Activated CD4-positive, alpha-beta memory T cell treated with anti-CD3 and anti-CD28 coated beads for 36 hours (primary cell): ENCODE results near the gene PLXNB3. TPM values are rescaled to one million over a fixed set of nuclear protein-coding genes. Genes with fewer than 3 reads are reported as not detected.

ENCODE experiments used
- CTCF ChIA-PET: fragments of 350-600 bp; sonication (Branson Sonifier 250); formaldehyde crosslinking; loops from one replicate; lab custom pipeline; 2021; ENCODE audit warnings: antibody characterized with exemption, inconsistent platforms; lab: Charles Lee
- POLR2A ChIA-PET: fragments of 350-600 bp; sonication (Branson Sonifier 250); formaldehyde crosslinking; loops from one replicate; lab custom pipeline; 2021; ENCODE audit warnings: antibody characterized with exemption; lab: Charles Lee
- DNase-seq: peaks from one replicate; pipeline ENCODE4 v3.0.0-alpha.2; 2020
- H3K27ac Mint-ChIP-seq: one replicate; pipeline ENCODE4 v1.8.0; 2021; ENCODE audit warnings: mixed read lengths
- H3K27me3 Mint-ChIP-seq: one replicate; pipeline ENCODE4 v1.8.0; 2021; ENCODE audit warnings: mixed read lengths
- H3K36me3 Mint-ChIP-seq: one replicate; pipeline ENCODE4 v1.8.0; 2021; ENCODE audit warnings: mixed read lengths
- H3K4me1 Mint-ChIP-seq: one replicate; pipeline ENCODE4 v1.8.0; 2021; ENCODE audit warnings: low read depth, mixed read lengths
- H3K4me3 Mint-ChIP-seq: one replicate; pipeline ENCODE4 v1.8.0; 2021; ENCODE audit warnings: mild to moderate bottlenecking, mixed read lengths
- H3K9me3 Mint-ChIP-seq: one replicate; pipeline ENCODE4 v1.8.0; 2021; ENCODE audit warnings: mixed read lengths
- intact Hi-C: fragments of 100-400 bp; cut with micrococcal nuclease; formaldehyde crosslinking; loops from one replicate; pipeline ENCODE4 v1.15.1; 2023
- total RNA-seq, 2 experiments: library from RNA; stranded (reverse); gene quantifications; one replicate each; pipeline ENCODE4 v1.2.3, GENCODE V29; 2021

PLXNB3 gene
- total RNA-seq, 2 experiments from 2014 or later: 0.29 to 0.69 TPM

GRCh38 chrX:153794018-153794896, 30.2 kb downstream of the PLXNB3 start, which contains the start of the genes IDH3G and SSR4:
Gene IDH3G, minus strand, starts transcription at chrX:153794375. Its CDS starts 49 bp downstream, at chrX:153794326.
Gene SSR4, plus strand, starts transcription at chrX:153794668. Its CDS starts 20 bp downstream, at chrX:153794688.
- H3K4me1 Mint-ChIP-seq: peaks cover 18% of the 10 kb centered on the region
- no peaks in the 10 kb centered on the region for H3K27me3 Mint-ChIP-seq
- ChIA-PET CTCF (interaction anchor here (0.8 to 1.3 kb wide), 7 partner anchors 28 to 153 kb away, joined by 3 to 6 read pairs (median 3); partner anchors contain the start of genes ARHGAP4 and SLC6A8), POLR2A (interaction anchor here (0.9 to 1.6 kb wide), 4 partner anchors 12 to 131 kb away, joined by 3 to 17 read pairs (median 4); partner anchors contain the start of gene ARHGAP4)
- peak within 1 kb of the TSS; percentile 90 for H3K4me3 Mint-ChIP-seq
- peak; percentile 95 for DNase-seq
- H3K27ac Mint-ChIP-seq: peak within 1 kb of the TSS; percentile 80
- intact Hi-C loops: loop anchor here (1.0 to 10.0 kb wide), 6 partner anchors 69 to 643 kb away; partner anchors contain the start of genes ABCD1, BCAP31, GDI1 and HAUS7
- peaks cover 5% of the 10 kb centered on the region for H3K36me3 Mint-ChIP-seq
- H3K9me3 Mint-ChIP-seq: no peaks in the 10 kb centered on the region

DNA sequence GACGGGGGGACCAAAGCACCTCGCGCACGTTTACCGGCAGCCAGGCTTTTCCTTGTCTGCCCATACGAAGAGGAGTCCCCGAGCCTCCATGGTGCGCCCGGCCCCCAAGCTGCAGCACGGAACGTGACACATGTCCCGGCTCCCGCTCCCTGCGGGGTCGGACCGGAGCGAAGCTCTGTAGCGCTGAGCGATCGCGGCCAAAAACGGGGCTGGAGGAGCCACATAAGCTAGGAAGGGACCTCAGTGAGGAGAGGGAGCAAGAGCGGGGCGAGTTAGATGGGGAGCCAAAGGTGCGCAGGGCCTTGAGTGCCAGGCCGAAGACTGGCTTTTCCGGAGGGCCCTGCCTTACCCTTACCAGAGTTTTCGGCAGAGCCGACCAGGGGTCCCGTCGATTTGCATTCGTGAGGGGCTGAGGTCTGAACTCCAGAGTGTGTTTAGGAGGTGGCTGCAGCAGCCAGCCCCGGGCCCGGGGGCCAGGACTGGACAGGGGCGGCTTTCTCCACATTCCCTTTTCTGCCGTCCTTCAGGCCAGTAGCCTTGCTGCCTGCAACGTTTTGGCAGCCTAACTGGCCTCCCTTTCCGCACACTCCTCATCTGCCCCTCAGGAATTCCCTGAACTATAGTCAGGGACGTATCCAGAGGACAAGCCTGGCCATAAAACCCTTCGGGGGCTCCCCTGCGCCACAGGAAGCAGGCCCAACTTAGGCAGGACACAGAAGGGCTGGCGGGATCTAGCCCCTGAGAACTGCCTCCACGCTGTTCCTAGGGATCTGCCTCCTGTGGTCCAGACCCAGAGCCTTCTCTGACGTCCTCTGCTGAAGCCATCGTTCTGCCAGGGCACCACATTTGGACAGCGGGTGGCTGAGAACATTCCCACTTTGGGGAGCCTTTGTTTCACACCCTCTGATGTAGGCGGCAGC, 31.1 kb downstream of the PLXNB3 start:
- H3K27ac Mint-ChIP-seq: peak overlapping the region; percentile 65
- POLR2A ChIA-PET: interaction anchor here (0.9 to 1.6 kb wide), 4 partner anchors 13 to 130 kb away, joined by 3 to 17 read pairs (median 4); partner anchors contain the start of gene ARHGAP4
- H3K36me3 Mint-ChIP-seq: peaks cover 5% of the 10 kb centered on the region
- intact Hi-C loops: loop anchor here (1.0 to 10.0 kb wide), 6 partner anchors 70 to 642 kb away; partner anchors contain the start of genes ABCD1, BCAP31, GDI1 and HAUS7
- H3K27me3 Mint-ChIP-seq: no peaks in the 10 kb centered on the region
- H3K4me1 Mint-ChIP-seq: peaks cover 18% of the 10 kb centered on the region
- CTCF ChIA-PET: interaction anchor here (0.8 to 1.2 kb wide), 6 partner anchors 29 to 152 kb away, joined by 3 to 6 read pairs (median 3); partner anchors contain the start of genes ARHGAP4 and SLC6A8
- H3K9me3 Mint-ChIP-seq: no peaks in the 10 kb centered on the region
- DNase-seq: peak; percentile 38
- H3K4me3 Mint-ChIP-seq: peak overlapping the region; percentile 90

DNA sequence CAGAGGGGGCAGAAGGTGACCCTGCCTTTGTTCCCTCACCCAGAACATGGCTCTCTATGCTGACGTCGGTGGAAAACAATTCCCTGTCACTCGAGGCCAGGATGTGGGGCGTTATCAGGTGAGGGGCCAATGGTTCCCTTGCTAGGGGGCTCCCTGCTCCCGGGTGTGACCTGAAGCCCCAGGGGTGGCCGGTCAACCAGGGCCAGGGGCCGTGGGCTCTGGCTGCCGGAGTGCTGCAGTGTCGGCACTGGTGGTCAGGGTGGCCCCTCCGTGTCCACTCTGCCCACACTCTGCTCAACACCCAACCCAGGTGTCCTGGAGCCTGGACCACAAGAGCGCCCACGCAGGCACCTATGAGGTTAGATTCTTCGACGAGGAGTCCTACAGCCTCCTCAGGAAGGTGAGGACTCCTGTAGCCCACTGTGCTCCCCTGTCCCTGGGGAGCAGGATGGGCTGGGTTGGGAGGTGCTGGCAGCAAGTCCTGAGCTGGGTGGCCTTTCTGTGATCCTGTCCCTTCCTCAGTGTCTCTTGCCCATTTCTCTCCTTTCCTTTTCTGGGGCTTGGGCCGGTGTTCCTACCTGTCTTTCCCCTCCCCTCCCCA, 33.5 kb downstream of the PLXNB3 start:
- no peaks in the 10 kb centered on the region for H3K9me3 Mint-ChIP-seq
- no peaks in the 10 kb centered on the region for H3K27me3 Mint-ChIP-seq
- H3K27ac Mint-ChIP-seq: no peak overlapping the region
- peaks cover 5% of the 10 kb centered on the region for H3K36me3 Mint-ChIP-seq
- H3K4me3 Mint-ChIP-seq: no peak overlapping the region
- no peak for DNase-seq
- intact Hi-C loops: loop anchor here (10.0 kb wide), 3 partner anchors 73 to 323 kb away; partner anchors contain the start of genes ABCD1, BCAP31, HAUS7 and L1CAM
- ChIA-PET CTCF (interaction anchor here (0.6 kb wide), 1 partner anchor 510 kb away, joined by 3 read pairs; no protein-coding TSS in a partner anchor), POLR2A (no interaction called here)
- peaks cover 18% of the 10 kb centered on the region for H3K4me1 Mint-ChIP-seq

DNA sequence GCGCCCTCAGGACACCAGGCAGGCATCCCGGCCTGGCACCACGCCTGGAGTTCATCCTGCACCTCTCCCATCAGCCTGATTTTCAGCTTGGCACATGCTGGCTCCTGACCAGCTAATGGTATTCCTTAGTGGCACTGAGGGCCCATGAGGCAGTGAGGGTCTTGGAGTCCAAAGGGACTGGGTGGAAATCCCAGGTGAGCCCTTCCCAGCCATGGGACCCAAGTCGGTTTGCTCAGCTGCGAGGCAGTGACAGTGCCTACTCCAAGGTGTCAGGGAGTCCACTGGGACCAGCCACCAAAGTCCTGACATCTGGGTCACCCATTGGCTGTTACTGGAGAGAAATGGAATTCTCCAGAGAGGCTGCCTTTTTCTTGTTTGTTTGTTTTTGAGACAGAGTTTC, 35.3 kb downstream of the PLXNB3 start:
- peaks cover 11% of the 10 kb centered on the region for H3K4me1 Mint-ChIP-seq
- DNase-seq: no peak
- peaks cover 5% of the 10 kb centered on the region for H3K36me3 Mint-ChIP-seq
- no peak overlapping the region for H3K4me3 Mint-ChIP-seq
- H3K27me3 Mint-ChIP-seq: no peaks in the 10 kb centered on the region
- no peak overlapping the region for H3K27ac Mint-ChIP-seq
- ChIA-PET CTCF (no interaction called here), POLR2A (no interaction called here)
- intact Hi-C loops: loop anchor here (10.0 kb wide), 3 partner anchors 75 to 325 kb away; partner anchors contain the start of genes ABCD1, BCAP31, HAUS7 and L1CAM
- H3K9me3 Mint-ChIP-seq: no peaks in the 10 kb centered on the region

GRCh38 chrX:153800177-153800722, 36.2 kb downstream of the PLXNB3 start:
- Mint-ChIP-seq H3K27ac (no peak overlapping the region), H3K36me3 (peaks cover 5% of the 10 kb centered on the region), H3K9me3 (no peaks in the 10 kb centered on the region), H3K4me1 (peaks cover 11% of the 10 kb centered on the region), H3K4me3 (no peak overlapping the region), H3K27me3 (no peaks in the 10 kb centered on the region)
- intact Hi-C loops: no loop called here
- DNase-seq: no peak
- ChIA-PET POLR2A (no interaction called here), CTCF (no interaction called here)

DNA sequence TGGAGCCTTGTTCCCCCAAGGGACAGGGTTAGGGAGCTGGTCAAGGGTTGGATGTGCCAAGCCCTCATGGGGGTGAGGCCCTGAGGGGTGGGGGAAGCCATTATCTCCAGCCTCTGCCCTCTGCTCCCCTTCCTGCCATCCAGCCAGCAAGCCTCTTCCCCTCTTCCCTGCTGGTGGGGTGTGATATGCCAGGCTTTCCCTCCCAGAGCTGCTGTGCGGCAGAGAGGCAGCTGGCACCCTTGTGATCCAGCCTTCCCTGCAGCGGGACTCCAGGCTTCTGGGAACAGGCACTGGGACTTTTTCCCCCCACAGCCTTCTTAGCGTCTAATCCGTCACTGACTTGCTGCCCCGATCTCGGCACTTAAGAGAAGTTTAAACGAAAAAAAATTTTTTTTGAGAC, 36.7 kb downstream of the PLXNB3 start:
- Mint-ChIP-seq H3K27me3 (no peaks in the 10 kb centered on the region), H3K4me3 (no peak overlapping the region), H3K9me3 (no peaks in the 10 kb centered on the region), H3K4me1 (peaks cover 11% of the 10 kb centered on the region), H3K36me3 (peaks cover 5% of the 10 kb centered on the region), H3K27ac (no peak overlapping the region)
- intact Hi-C loops: no loop called here
- POLR2A ChIA-PET: no interaction called here
- CTCF ChIA-PET: no interaction called here
- no peak for DNase-seq

DNA sequence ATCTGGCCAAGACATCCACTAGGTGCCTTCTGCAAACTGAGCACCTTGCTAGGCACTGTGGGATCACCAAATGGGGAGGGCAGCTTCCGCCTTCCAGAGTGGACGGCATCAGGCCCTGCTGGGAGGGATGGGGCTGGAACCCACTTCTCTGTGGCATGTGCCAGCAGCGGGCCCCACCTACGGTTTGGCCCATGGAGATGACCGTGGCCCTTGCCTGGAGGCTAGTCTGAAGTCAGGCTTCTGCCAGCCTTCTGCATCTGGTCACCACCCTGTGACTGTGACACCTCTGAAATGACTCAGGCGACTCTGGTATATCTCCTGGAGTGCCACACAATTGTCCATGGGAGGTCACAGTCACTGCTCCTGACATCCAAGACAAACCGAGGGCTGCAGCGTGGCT, 37.6 kb downstream of the PLXNB3 start:
- POLR2A ChIA-PET: no interaction called here

DNA sequence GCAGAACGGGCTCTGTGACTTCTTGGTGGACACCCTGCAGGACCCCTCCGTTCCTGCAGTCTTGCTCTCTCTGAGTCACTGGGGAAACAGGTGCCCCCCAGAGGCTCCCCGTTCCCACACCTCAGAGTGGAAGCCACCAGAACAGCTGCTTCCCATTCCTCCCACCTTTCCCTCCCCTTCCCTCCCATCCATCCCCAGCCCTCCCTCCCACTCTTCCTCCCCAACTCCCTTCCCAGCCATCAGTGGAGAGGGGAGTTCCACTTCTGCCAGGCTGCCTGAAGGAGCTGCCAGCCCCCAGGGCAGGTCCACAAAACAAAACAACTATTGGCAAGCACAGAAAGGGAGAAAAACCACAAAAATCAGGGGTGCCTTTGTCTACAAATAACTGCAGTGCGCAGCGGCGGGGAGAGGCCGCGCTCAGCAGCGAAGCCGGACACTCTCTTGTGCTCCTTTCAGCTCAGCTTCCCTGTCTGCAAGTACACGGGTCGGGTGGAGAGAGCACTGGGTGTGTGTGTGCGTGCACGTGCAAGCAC, 38.5 kb downstream of the PLXNB3 start:
- POLR2A ChIA-PET: no interaction called here
- Mint-ChIP-seq H3K27me3 (no peaks in the 10 kb centered on the region), H3K4me3 (no peak overlapping the region), H3K4me1 (no peaks in the 10 kb centered on the region), H3K9me3 (no peaks in the 10 kb centered on the region), H3K27ac (no peak overlapping the region), H3K36me3 (no peaks in the 10 kb centered on the region)
- intact Hi-C loops: no loop called here
- no peak for DNase-seq
- CTCF ChIA-PET: no interaction called here

More for the DNA sequence above, 37.6 kb downstream of the PLXNB3 start:
- Mint-ChIP-seq H3K36me3 (no peaks in the 10 kb centered on the region), H3K9me3 (no peaks in the 10 kb centered on the region), H3K4me1 (peaks cover 2% of the 10 kb centered on the region), H3K27me3 (no peaks in the 10 kb centered on the region), H3K27ac (no peak overlapping the region), H3K4me3 (no peak overlapping the region)
- DNase-seq: no peak
- intact Hi-C loops: no loop called here
- CTCF ChIA-PET: no interaction called here

DNA sequence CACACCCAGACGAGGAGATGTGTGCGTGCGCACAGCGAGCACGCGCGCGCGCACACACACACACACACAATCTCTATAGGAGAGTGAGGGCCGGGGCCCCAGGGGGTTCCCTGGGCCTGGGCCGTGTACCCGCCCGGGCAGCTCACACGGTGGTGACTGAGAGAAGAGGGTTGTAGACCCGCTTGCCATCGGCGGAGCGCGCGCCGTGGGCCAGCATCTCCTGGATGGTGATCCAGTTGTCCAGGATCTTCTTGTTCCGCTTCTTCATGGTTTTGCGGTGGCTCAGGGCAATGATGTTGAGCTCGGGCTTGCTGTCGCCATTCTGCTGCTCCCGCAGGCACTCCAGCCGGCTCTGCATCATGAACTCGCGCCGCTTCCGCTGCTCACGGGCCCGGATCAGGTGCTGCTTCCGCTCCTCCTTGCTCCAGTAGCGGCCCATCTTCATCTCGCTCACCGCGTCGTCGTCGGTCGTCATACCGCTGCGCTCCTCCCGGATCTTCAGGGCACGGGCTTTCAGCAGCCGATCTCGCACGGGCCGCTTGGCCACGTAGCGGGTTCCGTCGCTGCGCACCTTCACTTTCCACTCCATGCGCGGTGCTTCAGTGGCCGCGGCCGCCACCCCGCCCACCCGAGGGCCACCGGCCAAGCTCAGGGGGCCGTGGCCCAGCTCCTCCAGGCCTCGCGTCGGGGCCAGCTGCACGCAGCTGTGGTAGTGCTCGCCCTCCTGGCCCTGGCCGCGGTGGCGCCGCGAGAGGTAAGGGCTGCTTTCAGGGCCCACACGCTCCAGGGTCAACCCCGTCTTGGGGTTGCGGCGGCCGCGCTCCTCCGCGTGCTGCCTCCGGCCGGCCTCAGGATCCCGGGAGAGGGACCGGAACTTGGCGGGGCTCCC, 39.4 kb downstream of the PLXNB3 start:
- H3K27ac Mint-ChIP-seq: no peak overlapping the region
- no peaks in the 10 kb centered on the region for H3K9me3 Mint-ChIP-seq
- no peak for DNase-seq
- H3K36me3 Mint-ChIP-seq: no peaks in the 10 kb centered on the region
- no peaks in the 10 kb centered on the region for H3K4me1 Mint-ChIP-seq
- intact Hi-C loops: no loop called here
- POLR2A ChIA-PET: no interaction called here
- H3K27me3 Mint-ChIP-seq: no peaks in the 10 kb centered on the region
- CTCF ChIA-PET: interaction anchor here (1.4 kb wide), 1 partner anchor 143 kb away, joined by 4 read pairs; no protein-coding TSS in a partner anchor
- no peak overlapping the region for H3K4me3 Mint-ChIP-seq

DNA sequence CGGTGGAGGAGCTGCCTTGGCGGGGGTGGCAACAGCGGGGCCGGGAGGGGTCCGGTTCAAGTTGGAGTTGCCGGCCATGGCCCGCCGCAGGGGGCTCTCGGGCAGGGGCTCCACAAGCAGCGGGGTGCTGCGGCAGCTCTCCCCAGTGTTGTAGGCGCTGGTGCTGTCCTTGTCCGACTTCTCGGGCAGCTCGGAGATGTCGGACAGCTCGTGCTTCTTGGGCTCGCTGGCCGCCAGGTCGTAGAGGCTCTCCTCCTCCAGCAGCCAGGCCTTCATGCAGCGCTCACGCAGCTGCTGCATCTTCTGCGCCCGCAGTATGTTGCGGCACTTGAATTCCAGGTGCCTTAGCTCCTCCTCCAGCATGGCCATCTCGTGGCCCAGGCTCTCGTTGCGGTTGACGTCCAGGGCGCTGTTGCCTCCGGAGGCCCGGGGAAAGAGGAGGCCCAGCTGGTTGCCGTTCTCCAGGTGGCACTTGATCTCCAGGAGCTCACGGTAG, 40.1 kb downstream of the PLXNB3 start:
- intact Hi-C loops: no loop called here
- no peak for DNase-seq
- no peaks in the 10 kb centered on the region for H3K36me3 Mint-ChIP-seq
- H3K27me3 Mint-ChIP-seq: no peaks in the 10 kb centered on the region
- CTCF ChIA-PET: interaction anchor here (1.4 kb wide), 1 partner anchor 143 kb away, joined by 4 read pairs; no protein-coding TSS in a partner anchor
- H3K27ac Mint-ChIP-seq: no peak overlapping the region
- no peaks in the 10 kb centered on the region for H3K9me3 Mint-ChIP-seq
- POLR2A ChIA-PET: no interaction called here
- H3K4me1 Mint-ChIP-seq: no peaks in the 10 kb centered on the region
- no peak overlapping the region for H3K4me3 Mint-ChIP-seq
